ENCODE data around the gene PPP2R5A. TPM values are rescaled to one million over a fixed set of nuclear protein-coding genes. Genes with fewer than 3 reads are reported as not detected.
"Not testable (repeated sequence)": the region's sequence is repeated elsewhere in the genome, so short reads cannot be mapped to it uniquely, and the experiment has no call there.

The PPP2R5A gene
- total RNA-seq, 1 donor from 2014 or later, result 33.9 TPM

- H3K4me3 ChIP-seq, result peak overlapping the region; percentile 73 to 92
- no peaks in the 10 kb centered on the region for H3K9me3 ChIP-seq
- TF ChIP-seq CTCF (IDR thresholded peaks at IDR 0.05) (no peak), POLR2AphosphoS5 (IDR thresholded peaks at IDR 0.05; ENCODE audit: insufficient read depth in 1 of 2, low read depth in 1 of 2) (peak in 1 of 2 donors; percentile 74), POLR2A (IDR thresholded peaks at IDR 0.05) (no peak)
- DNase-seq (ENCODE audit: extremely low spot score in 2 of 2), result no peak
- H3K36me3 ChIP-seq, result no peaks in the 10 kb centered on the region
- peaks cover 38% of the 10 kb centered on the region for H3K4me1 ChIP-seq
- H3K27ac ChIP-seq, result peak overlapping the region; percentile 98
- H3K27me3 ChIP-seq, result no peaks in the 10 kb centered on the region
- intact Hi-C loops (cut with DNase I), result loop anchor here (5.0 to 10.0 kb wide), 2 partner anchors 166 to 211 kb away; no protein-coding TSS in a partner anchor
Observed at GRCh38 chr1:212285685-212286555, 710 bp downstream of the PPP2R5A start.

GRCh38 chr1:212286556-212287131 lies 1.4 kb downstream of the PPP2R5A start:
- intact Hi-C loops (cut with DNase I), result loop anchor here (5.0 to 10.0 kb wide), 2 partner anchors 166 to 212 kb away; no protein-coding TSS in a partner anchor
- peak overlapping the region; percentile 98 for H3K27ac ChIP-seq
- H3K9me3 ChIP-seq, result no peaks in the 10 kb centered on the region
- TF ChIP-seq POLR2AphosphoS5 (IDR thresholded peaks at IDR 0.05; ENCODE audit: insufficient read depth in 1 of 2, low read depth in 1 of 2), result peak in 1 of 2 donors; percentile 29
- no peak for TF ChIP-seq POLR2A (IDR thresholded peaks at IDR 0.05)
- H3K4me3 ChIP-seq, result peak overlapping the region; percentile 73 to 92
- no peak for DNase-seq (ENCODE audit: extremely low spot score in 2 of 2)
- peaks cover 46% of the 10 kb centered on the region for H3K4me1 ChIP-seq
- H3K27me3 ChIP-seq, result no peaks in the 10 kb centered on the region
- H3K36me3 ChIP-seq, result no peaks in the 10 kb centered on the region

- intact Hi-C loops (cut with DNase I), result loop anchor here (5.0 to 10.0 kb wide), 2 partner anchors 165 to 213 kb away; no protein-coding TSS in a partner anchor
- peak overlapping the region; percentile 98 for H3K27ac ChIP-seq
- no peaks in the 10 kb centered on the region for H3K9me3 ChIP-seq
- H3K4me1 ChIP-seq, result peaks cover 53% of the 10 kb centered on the region
- no peaks in the 10 kb centered on the region for H3K36me3 ChIP-seq
- peak overlapping the region; percentile 73 to 92 for H3K4me3 ChIP-seq
- TF ChIP-seq POLR2AphosphoS5 (IDR thresholded peaks at IDR 0.05; ENCODE audit: insufficient read depth in 1 of 2, low read depth in 1 of 2), result no peak
- no peak for TF ChIP-seq POLR2A (IDR thresholded peaks at IDR 0.05)
- no peaks in the 10 kb centered on the region for H3K27me3 ChIP-seq
- no peak for DNase-seq (ENCODE audit: extremely low spot score in 2 of 2)
Observed at GRCh38 chr1:212287261-212287895, 2.2 kb downstream of the PPP2R5A start.

- peaks cover 59% of the 10 kb centered on the region for H3K4me1 ChIP-seq
Observed at GRCh38 chr1:212287995-212288394, 2.8 kb downstream of the PPP2R5A start.

GRCh38 chr1:212288615-212289014 lies 3.4 kb downstream of the PPP2R5A start:
- no peaks in the 10 kb centered on the region for H3K9me3 ChIP-seq
- H3K36me3 ChIP-seq, result no peaks in the 10 kb centered on the region
- peaks cover 61% of the 10 kb centered on the region for H3K4me1 ChIP-seq
- H3K27ac ChIP-seq, result peak overlapping the region; percentile 15
- peak overlapping the region; percentile 7 to 73 for H3K4me3 ChIP-seq
- intact Hi-C loops (cut with DNase I), result loop anchor here (5.0 to 10.0 kb wide), 2 partner anchors 164 to 214 kb away; no protein-coding TSS in a partner anchor
- no peaks in the 10 kb centered on the region for H3K27me3 ChIP-seq
- DNase-seq (ENCODE audit: extremely low spot score in 2 of 2), result no peak
- TF ChIP-seq POLR2AphosphoS5 (IDR thresholded peaks at IDR 0.05; ENCODE audit: insufficient read depth in 1 of 2, low read depth in 1 of 2) (peak in 1 of 2 donors; percentile 31), POLR2A (IDR thresholded peaks at IDR 0.05) (no peak), CTCF (IDR thresholded peaks at IDR 0.05) (no peak)

More at GRCh38 chr1:212287995-212288394, 2.8 kb downstream of the PPP2R5A start:
- Histone ChIP-seq H3K27ac (peak overlapping the region; percentile 15), H3K4me3 (peak overlapping the region in 1 of 2 donors; percentile 73)
- H3K36me3 ChIP-seq; H3K9me3 ChIP-seq; DNase-seq (ENCODE audit: extremely low spot score in 2 of 2); H3K27me3 ChIP-seq: not testable (repeated sequence)
- intact Hi-C loops (cut with DNase I), result loop anchor here (5.0 to 10.0 kb wide), 2 partner anchors 164 to 213 kb away; no protein-coding TSS in a partner anchor
